ENCODE results near the gene ATG7.

DNA sequence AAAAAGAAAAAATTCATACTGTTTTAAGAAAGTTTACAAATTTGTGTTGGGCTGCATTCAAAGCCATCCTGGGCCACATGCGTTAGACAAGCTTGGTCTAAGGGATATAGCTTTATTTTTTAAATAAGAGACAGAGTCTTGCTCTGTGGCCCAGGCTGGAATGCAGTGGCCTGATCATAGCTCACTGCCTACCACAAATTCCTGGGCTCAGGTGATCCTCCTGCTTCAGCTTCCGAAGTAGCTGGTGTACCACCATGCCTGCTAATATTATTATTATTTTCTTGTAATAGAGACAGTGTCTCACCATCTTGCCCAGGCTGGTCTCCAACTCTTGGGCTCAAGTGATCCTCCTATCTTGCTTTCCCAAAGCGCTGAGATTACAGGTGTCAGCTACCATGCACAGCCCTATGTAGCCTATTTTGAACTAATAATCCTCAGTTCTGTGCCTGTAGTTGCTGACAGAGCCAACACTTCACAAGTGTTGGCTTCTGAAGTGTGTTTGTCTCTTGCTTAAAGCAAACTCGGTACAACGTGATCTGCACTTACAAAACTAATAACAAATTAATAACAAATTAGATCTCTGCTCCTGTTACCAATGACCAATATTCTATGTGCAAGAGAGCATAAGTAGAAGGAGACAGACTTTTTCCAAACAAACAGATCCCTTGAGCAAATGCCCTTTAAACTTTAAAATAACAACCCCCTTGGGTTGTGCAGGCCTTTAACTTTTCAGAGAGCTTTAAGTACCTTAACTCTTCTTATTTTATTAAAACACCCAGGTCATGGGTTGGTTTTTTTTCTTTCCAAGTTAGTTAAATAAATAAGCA is 236.4 kb downstream of the ATG7 start:
- TF ChIP-seq EZH2phosphoT487 (conservative IDR thresholded peaks at IDR 0.05; ENCODE audit: low read length): no peak
- TF ChIP-seq, protein P1, sequence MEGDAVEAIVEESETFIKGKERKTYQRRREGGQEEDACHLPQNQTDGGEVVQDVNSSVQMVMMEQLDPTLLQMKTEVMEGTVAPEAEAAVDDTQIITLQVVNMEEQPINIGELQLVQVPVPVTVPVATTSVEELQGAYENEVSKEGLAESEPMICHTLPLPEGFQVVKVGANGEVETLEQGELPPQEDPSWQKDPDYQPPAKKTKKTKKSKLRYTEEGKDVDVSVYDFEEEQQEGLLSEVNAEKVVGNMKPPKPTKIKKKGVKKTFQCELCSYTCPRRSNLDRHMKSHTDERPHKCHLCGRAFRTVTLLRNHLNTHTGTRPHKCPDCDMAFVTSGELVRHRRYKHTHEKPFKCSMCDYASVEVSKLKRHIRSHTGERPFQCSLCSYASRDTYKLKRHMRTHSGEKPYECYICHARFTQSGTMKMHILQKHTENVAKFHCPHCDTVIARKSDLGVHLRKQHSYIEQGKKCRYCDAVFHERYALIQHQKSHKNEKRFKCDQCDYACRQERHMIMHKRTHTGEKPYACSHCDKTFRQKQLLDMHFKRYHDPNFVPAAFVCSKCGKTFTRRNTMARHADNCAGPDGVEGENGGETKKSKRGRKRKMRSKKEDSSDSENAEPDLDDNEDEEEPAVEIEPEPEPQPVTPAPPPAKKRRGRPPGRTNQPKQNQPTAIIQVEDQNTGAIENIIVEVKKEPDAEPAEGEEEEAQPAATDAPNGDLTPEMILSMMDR (IDR thresholded peaks at IDR 0.05; ENCODE audit: insufficient read depth, low read length, poor library complexity, severe bottlenecking): no peak

Data from SU-DHL-6 (cell line).